Measurements from ENCODE around the gene GDAP1L1. TPM values are rescaled to one million over a fixed set of nuclear protein-coding genes. Genes with fewer than 3 reads are reported as not detected.

Gene GDAP1L1
- polyA plus RNA-seq, 1 of the 3 experiments (the other 2 are of a cell fraction), result 0.30 TPM

- TF ChIP-seq ZBTB33 (IDR thresholded peaks at IDR 0.05; ENCODE audit: borderline replicate concordance, low read depth), result no peak
- TF ChIP-seq GABPA (IDR thresholded peaks at IDR 0.05; ENCODE audit: low read depth), result no peak
- no peak for TF ChIP-seq SMC3 (IDR thresholded peaks at IDR 0.05; ENCODE audit: low read depth, low read length)
- TF ChIP-seq ELF1 (IDR thresholded peaks at IDR 0.05), result no peak
- TF ChIP-seq FOXM1 (IDR thresholded peaks at IDR 0.05; ENCODE audit: low read depth), result no peak
- no peak for TF ChIP-seq RAD21 (IDR thresholded peaks at IDR 0.05; ENCODE audit: low read length)
- TF ChIP-seq NFIC (IDR thresholded peaks at IDR 0.05; ENCODE audit: borderline replicate concordance), result no peak
- TF ChIP-seq YY1 (IDR thresholded peaks at IDR 0.05; ENCODE audit: low read depth), result no peak
- no peak for TF ChIP-seq NRF1 (IDR thresholded peaks at IDR 0.05; ENCODE audit: low read depth, low read length)
- no peak for TF ChIP-seq USF1 (IDR thresholded peaks at IDR 0.05; ENCODE audit: borderline replicate concordance, low read depth)
- TF ChIP-seq PBX3 (IDR thresholded peaks at IDR 0.05), result no peak
- TF ChIP-seq TAF1 (IDR thresholded peaks at IDR 0.05; ENCODE audit: borderline replicate concordance, low read depth, low read length), result no peak
Measured at GRCh38 chr20:44284032-44284431, 36.9 kb downstream of the GDAP1L1 start (continued).

GRCh38 chr20:44287272-44288097, 40.4 kb downstream of the GDAP1L1 start:
- WGBS (ENCODE audit: low lambda C conversion rate), result 46% methylated on average over 5 of the region's 5 CpGs
- no peaks in the 10 kb centered on the region for H3K9me3 ChIP-seq
- POLR2A ChIA-PET, result no interaction called here
- no peak overlapping the region for H3K4me2 ChIP-seq
- CTCF ChIA-PET, result interaction anchor here (0.9 to 1.6 kb wide), 2 partner anchors 8 to 24 kb away, joined by 3 read pairs; partner anchors contain the start of gene FITM2
- no peak for DNase-seq
- no peaks in the 10 kb centered on the region for H3K79me2 ChIP-seq (ENCODE audit: insufficient read depth)
- no peaks in the 10 kb centered on the region for H3K27me3 ChIP-seq (ENCODE audit: insufficient read depth)
- H3K36me3 ChIP-seq (replicated peaks in 1 of 2; ENCODE audit: control insufficient read depth in 1 of 2, insufficient read depth in 2 of 2, low read length in 1 of 2), result no peaks in the 10 kb centered on the region
- no peak overlapping the region for H3K9ac ChIP-seq
- no peak overlapping the region for H3K4me3 ChIP-seq (ENCODE audit: low read depth in 2 of 2, low read length in 1 of 2)
- no peaks in the 10 kb centered on the region for H3K4me1 ChIP-seq (ENCODE audit: control insufficient read depth in 1 of 2, insufficient read depth in 2 of 2, low read depth in 1 of 2, low read length in 1 of 2)
- no peaks in the 10 kb centered on the region for H3K9me2 ChIP-seq
- no peaks in the 10 kb centered on the region for H3F3A ChIP-seq (replicated peaks; ENCODE audit: insufficient read depth)
- TF ChIP-seq ELF1 (IDR thresholded peaks at IDR 0.05) (no peak), RFX5 (IDR thresholded peaks at IDR 0.05; ENCODE audit: low read length) (no peak), CHD2 (IDR thresholded peaks at IDR 0.05; ENCODE audit: low read length, partially characterized antibody) (no peak), EP300 (IDR thresholded peaks at IDR 0.05; ENCODE audit: borderline replicate concordance in 1 of 2, low read depth in 1 of 2, low read length in 1 of 2) (no peak), SMC3 (IDR thresholded peaks at IDR 0.05; ENCODE audit: low read depth, low read length) (no peak), FOXM1 (IDR thresholded peaks at IDR 0.05; ENCODE audit: low read depth) (no peak)
- no peaks in the 10 kb centered on the region for H4K20me1 ChIP-seq (ENCODE audit: insufficient read depth)
- H2AFZ ChIP-seq (ENCODE audit: low read depth), result no peak overlapping the region
- H3K27ac ChIP-seq (ENCODE audit: low read depth in 2 of 2, low read length in 1 of 2), result no peak overlapping the region

Data from SK-N-SH (cell line).